Measurements from ENCODE around the gene STAC2.

The STAC2 gene

DNA sequence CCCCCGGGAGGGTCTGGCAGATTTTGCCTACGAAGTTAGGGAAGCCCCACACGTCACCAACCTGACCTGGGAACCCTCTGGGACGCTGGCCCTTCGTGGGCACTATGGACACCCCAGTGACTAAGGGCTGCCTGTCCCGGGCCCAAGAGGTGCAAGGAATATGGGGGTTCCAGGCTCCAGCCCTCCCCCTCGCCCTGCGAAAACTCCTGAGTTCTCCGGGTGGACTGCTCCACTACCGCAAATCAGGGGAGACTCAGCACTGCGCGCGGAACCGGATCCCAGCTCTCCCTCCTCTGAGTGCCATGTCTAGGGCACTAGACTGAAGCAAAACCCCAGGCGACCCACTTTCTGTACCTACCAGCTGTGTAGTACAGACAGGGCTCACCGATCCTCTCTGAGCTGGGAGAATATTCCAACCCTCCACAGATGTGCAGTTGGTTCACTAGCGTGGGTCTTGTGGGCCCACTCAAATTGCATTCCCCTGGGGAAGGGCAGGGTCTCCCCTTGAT lies 59.9 kb downstream of the STAC2 start, which contains the start of gene ARL5C:
TSS of gene ARL5C (minus strand) at position 321 of the 509 bp plus-strand sequence. CDS start 401 bp downstream, outside the sequence.
- Histone ChIP-seq H3K9me3 (ENCODE audit: insufficient read depth, low read length) (no peaks in the 10 kb centered on the region), H4K20me1 (ENCODE audit: low read depth, low read length) (no peaks in the 10 kb centered on the region), H3K4me3 (ENCODE audit: insufficient read depth, low read length, poor library complexity, severe bottlenecking) (no peak within 1 kb of the TSS), H3K79me2 (ENCODE audit: insufficient read depth, low read length) (no peaks in the 10 kb centered on the region), H2AFZ (ENCODE audit: low read depth, low read length, severe bottlenecking) (no peak within 1 kb of the TSS), H3K4me2 (ENCODE audit: low read depth, low read length, poor library complexity, severe bottlenecking) (no peak within 1 kb of the TSS), H3K27ac (ENCODE audit: low read depth, low read length) (no peak within 1 kb of the TSS), H3F3A (ENCODE audit: insufficient read depth) (no peaks in the 10 kb centered on the region), H3K36me3 (ENCODE audit: low read length) (no peaks in the 10 kb centered on the region), H3K27me3 (ENCODE audit: low read length) (no peaks in the 10 kb centered on the region), H3K9ac (ENCODE audit: low read length) (no peak within 1 kb of the TSS), H3K9me2 (replicated peaks; ENCODE audit: insufficient read depth, low read length) (no peaks in the 10 kb centered on the region)
- TF ChIP-seq EZH2phosphoT487 (conservative IDR thresholded peaks at IDR 0.05; ENCODE audit: low read length) = no peak
- TF ChIP-seq, protein P1, sequence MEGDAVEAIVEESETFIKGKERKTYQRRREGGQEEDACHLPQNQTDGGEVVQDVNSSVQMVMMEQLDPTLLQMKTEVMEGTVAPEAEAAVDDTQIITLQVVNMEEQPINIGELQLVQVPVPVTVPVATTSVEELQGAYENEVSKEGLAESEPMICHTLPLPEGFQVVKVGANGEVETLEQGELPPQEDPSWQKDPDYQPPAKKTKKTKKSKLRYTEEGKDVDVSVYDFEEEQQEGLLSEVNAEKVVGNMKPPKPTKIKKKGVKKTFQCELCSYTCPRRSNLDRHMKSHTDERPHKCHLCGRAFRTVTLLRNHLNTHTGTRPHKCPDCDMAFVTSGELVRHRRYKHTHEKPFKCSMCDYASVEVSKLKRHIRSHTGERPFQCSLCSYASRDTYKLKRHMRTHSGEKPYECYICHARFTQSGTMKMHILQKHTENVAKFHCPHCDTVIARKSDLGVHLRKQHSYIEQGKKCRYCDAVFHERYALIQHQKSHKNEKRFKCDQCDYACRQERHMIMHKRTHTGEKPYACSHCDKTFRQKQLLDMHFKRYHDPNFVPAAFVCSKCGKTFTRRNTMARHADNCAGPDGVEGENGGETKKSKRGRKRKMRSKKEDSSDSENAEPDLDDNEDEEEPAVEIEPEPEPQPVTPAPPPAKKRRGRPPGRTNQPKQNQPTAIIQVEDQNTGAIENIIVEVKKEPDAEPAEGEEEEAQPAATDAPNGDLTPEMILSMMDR (IDR thresholded peaks at IDR 0.05; ENCODE audit: insufficient read depth, low read length, poor library complexity, severe bottlenecking) = no peak

DNA sequence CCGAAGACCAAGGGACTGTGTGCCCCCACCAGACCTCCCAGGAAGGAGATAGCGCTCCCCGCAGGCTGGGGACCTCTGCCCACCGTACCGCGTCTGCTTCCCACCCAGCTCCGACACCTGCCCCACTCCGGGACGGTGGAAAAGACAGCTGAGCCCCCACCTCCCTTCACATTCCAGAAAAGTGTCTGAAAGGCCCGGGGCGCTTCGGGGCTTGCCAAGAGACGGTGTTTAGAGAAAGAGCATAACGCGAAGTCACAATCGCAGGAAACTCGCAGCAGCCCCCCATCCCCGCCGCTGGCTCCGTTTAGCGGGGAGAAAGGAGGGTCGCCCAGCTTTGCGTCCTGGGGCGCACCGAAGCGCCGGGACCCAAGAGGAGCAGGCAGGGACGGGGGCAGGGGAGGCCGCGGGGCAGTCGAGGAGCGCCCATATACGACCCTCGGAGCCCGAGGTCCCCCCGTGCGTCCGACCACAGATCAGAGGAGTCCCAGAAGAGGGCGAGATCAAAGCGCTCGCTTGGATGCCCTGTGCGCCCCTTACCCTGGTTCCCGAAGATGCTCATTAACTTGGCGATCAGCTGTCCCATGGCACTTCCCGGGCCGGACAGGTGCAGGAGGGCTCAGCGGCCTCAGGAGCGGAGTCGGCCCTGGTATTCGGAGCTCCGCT lies 60.4 kb downstream of the STAC2 start:
- H3F3A ChIP-seq (ENCODE audit: insufficient read depth) = no peaks in the 10 kb centered on the region
- H3K36me3 ChIP-seq (ENCODE audit: low read length) = no peaks in the 10 kb centered on the region
- H3K27ac ChIP-seq (ENCODE audit: low read depth, low read length) = no peak overlapping the region
- no peak overlapping the region for H3K4me3 ChIP-seq (ENCODE audit: insufficient read depth, low read length, poor library complexity, severe bottlenecking)
- no peaks in the 10 kb centered on the region for H3K79me2 ChIP-seq (ENCODE audit: insufficient read depth, low read length)
- TF ChIP-seq, protein P1 (IDR thresholded peaks at IDR 0.05; ENCODE audit: insufficient read depth, low read length, poor library complexity, severe bottlenecking) = no peak
- no peaks in the 10 kb centered on the region for H3K9me2 ChIP-seq (replicated peaks; ENCODE audit: insufficient read depth, low read length)
- no peak overlapping the region for H3K4me2 ChIP-seq (ENCODE audit: low read depth, low read length, poor library complexity, severe bottlenecking)
- no peak overlapping the region for H2AFZ ChIP-seq (ENCODE audit: low read depth, low read length, severe bottlenecking)
- no peaks in the 10 kb centered on the region for H3K27me3 ChIP-seq (ENCODE audit: low read length)
- no peaks in the 10 kb centered on the region for H4K20me1 ChIP-seq (ENCODE audit: low read depth, low read length)
- no peak overlapping the region for H3K9ac ChIP-seq (ENCODE audit: low read length)
- no peaks in the 10 kb centered on the region for H3K9me3 ChIP-seq (ENCODE audit: insufficient read depth, low read length)

DNA sequence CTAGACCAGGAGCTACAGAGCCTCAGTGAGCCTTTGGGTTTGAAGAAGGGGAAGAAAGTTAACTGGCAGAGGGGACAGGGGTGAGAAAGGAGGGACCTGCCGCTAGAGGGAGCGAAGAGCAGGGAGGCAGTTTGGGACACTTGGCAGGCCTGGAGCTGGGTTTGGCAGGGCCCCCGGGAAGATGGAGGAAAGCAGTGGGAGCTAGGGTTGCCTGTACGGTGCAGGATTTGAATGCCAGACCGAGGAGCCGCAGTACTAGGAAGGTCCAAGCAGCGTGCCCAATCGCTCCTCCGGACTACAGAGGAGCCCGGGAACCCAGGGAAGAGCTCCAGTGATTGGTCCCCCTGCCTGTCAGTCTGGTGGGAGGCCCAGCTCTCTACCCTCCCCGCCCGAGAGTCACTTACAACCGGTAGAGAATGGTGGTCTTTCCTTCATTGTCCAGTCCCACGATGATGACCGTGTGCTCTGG lies 61.0 kb downstream of the STAC2 start:
- Histone ChIP-seq H3F3A (ENCODE audit: insufficient read depth) (no peaks in the 10 kb centered on the region), H3K79me2 (ENCODE audit: insufficient read depth, low read length) (no peaks in the 10 kb centered on the region), H2AFZ (ENCODE audit: low read depth, low read length, severe bottlenecking) (no peak overlapping the region), H3K27ac (ENCODE audit: low read depth, low read length) (no peak overlapping the region), H3K9ac (ENCODE audit: low read length) (no peak overlapping the region), H3K9me2 (replicated peaks; ENCODE audit: insufficient read depth, low read length) (no peaks in the 10 kb centered on the region), H3K4me2 (ENCODE audit: low read depth, low read length, poor library complexity, severe bottlenecking) (peak overlapping the region; percentile 36), H3K27me3 (ENCODE audit: low read length) (no peaks in the 10 kb centered on the region), H3K9me3 (ENCODE audit: insufficient read depth, low read length) (no peaks in the 10 kb centered on the region), H3K36me3 (ENCODE audit: low read length) (no peaks in the 10 kb centered on the region), H3K4me3 (ENCODE audit: insufficient read depth, low read length, poor library complexity, severe bottlenecking) (no peak overlapping the region), H4K20me1 (ENCODE audit: low read depth, low read length) (no peaks in the 10 kb centered on the region)
- no peak for TF ChIP-seq EZH2phosphoT487 (conservative IDR thresholded peaks at IDR 0.05; ENCODE audit: low read length)
- TF ChIP-seq, protein P1 (IDR thresholded peaks at IDR 0.05; ENCODE audit: insufficient read depth, low read length, poor library complexity, severe bottlenecking) = peak; percentile 76
